Neuron (in vitro differentiated cells): ENCODE results near the gene COL13A1.

Experiments used
- H2AFZ ChIP-seq: one replicate; pipeline ENCODE4 v1.6.1; 2013; ENCODE audit warnings: low read depth, mild to moderate bottlenecking, inconsistent platforms, low read length, moderate library complexity
- H3K27me3 ChIP-seq: one replicate; pipeline ENCODE4 v1.6.1; 2013; ENCODE audit warnings: low read length; ENCODE audit not compliant: insufficient read depth
- H3K36me3 ChIP-seq: one replicate; pipeline ENCODE4 v1.6.1; 2013; ENCODE audit warnings: low read length; ENCODE audit not compliant: insufficient read depth
- H3K4me1 ChIP-seq: one replicate; pipeline ENCODE4 v1.6.1; 2013; ENCODE audit warnings: low read length; ENCODE audit not compliant: insufficient read depth
- H3K4me3 ChIP-seq: 2 replicates; pipeline ENCODE4 v1.5.1; 2013; ENCODE audit warnings: mild to moderate bottlenecking, low read length, moderate library complexity
- H3K9me3 ChIP-seq: one replicate; pipeline ENCODE4 v1.6.1; 2013; ENCODE audit warnings: low read length

Gene COL13A1

DNA sequence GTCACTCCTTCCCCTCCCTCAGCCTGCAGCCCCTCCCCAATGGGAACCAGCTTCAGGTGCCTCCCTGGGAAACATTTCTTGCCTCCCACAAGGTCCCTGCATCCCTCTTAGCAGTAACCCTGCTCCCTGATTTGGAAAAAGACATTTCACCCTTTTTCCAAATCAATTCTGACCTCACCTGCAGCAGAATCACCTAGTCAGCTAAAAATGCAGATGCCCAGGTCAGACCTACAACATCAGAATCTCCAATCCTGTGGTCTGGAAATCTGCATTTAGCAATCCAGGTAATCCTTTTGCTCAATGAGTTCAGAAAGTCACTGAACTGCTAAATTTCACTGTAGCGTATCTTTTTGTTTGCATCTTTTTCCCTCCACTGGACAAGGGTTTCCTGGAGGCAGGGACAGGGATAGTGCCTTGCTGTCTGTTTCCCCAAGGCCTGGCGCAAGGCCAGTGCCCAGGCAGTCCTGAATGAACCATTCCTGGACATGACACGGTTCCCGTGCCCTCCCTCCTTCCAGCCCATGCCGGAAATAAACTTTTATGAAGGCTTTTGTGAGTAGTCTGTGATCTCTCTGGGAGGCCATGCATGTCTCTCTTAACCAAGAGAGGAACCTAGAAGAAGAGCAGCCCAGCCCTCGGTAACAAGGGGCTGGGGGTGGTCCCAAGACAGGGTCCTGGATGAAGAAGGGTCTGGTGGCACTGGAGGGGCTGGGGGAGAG, 44.0 kb downstream of the COL13A1 start:
- Histone ChIP-seq H3K4me3 (no peak overlapping the region), H3K4me1 (peaks cover 28% of the 10 kb centered on the region)

DNA sequence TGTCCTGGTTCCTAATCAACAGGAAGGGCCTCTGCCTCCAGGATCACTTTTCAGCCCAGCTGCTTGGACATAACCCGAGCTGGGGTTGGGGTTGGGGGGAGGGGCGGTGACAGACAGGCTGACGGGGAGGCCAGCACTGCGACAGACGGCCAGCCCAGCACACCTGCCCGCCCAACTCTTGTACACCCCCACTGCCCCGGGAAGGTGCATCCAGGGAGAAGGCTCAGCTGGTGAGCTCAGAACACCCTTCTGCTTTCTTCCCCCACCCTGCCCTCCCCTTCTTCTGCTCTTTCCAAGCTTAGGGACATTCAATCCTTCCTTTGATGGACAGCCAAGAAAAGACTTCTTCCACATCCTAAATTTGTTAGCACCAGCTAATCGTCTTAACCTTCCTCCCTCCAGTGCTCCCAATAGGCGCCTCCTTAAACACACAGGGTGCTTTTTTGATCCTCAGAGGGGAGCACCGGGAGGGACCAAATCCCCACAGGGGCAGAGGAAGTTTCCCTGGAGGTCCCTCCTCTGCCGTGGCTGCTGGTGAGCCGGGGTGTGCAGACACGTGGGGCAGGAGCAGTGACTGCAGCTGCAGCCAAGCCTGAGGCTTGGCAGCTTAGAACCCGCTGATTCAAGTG, 44.7 kb downstream of the COL13A1 start:
- H3K4me1 ChIP-seq = peaks cover 28% of the 10 kb centered on the region
- peaks cover 7% of the 10 kb centered on the region for H3K27me3 ChIP-seq
- no peaks in the 10 kb centered on the region for H3K36me3 ChIP-seq
- no peaks in the 10 kb centered on the region for H3K9me3 ChIP-seq
- no peak overlapping the region for H2AFZ ChIP-seq
- H3K4me3 ChIP-seq = no peak overlapping the region

More for the DNA sequence above, 44.0 kb downstream of the COL13A1 start:
- Histone ChIP-seq H3K9me3 (no peaks in the 10 kb centered on the region), H3K27me3 (peaks cover 9% of the 10 kb centered on the region), H3K36me3 (no peaks in the 10 kb centered on the region), H2AFZ (no peak overlapping the region)

DNA sequence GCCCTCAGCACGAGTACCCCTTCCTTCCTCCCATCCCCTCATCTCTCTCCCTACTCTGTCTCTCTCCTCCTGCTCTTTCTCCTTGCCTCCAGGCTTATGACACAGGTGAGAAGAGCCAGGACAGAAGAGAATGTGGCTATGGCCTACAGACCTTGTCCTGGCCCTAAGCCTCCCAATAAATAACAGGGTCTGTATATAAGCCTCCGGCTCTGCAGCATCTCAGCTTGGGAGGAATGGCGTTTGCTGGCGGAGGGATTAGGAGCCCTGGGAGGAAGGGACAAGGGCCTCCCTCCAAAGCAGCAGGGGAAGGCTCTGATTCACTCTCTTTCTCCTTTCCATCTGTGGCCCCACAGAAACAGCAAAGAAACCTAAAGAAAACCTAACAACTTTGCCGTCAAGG, 45.8 kb downstream of the COL13A1 start:
- Histone ChIP-seq H2AFZ (no peak overlapping the region), H3K27me3 (peaks cover 4% of the 10 kb centered on the region), H3K4me3 (no peak overlapping the region), H3K36me3 (no peaks in the 10 kb centered on the region), H3K9me3 (no peaks in the 10 kb centered on the region), H3K4me1 (peaks cover 28% of the 10 kb centered on the region)

DNA sequence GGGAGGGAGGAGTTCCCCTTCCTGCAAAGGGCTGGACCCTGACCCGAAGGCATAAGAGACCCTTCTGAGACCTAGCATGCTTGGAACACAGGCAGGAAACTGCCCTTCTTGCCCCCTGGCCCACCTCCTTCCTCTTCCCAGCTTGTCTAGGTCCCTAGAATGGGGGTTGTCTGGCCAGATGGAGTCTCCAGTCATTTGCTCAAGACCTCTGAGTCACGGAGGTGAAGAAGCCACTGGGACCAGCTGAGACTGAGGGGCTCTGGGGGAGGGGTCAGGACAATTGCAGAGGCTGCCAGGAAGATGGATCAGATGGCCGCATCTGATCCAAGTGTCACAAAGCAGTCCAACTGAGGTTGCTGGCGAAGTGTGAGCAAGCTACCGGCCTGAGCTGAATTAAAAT, 46.2 kb downstream of the COL13A1 start:
- Histone ChIP-seq H2AFZ (no peak overlapping the region), H3K4me3 (no peak overlapping the region), H3K9me3 (no peaks in the 10 kb centered on the region), H3K27me3 (peaks cover 4% of the 10 kb centered on the region), H3K4me1 (peaks cover 28% of the 10 kb centered on the region), H3K36me3 (no peaks in the 10 kb centered on the region)

DNA sequence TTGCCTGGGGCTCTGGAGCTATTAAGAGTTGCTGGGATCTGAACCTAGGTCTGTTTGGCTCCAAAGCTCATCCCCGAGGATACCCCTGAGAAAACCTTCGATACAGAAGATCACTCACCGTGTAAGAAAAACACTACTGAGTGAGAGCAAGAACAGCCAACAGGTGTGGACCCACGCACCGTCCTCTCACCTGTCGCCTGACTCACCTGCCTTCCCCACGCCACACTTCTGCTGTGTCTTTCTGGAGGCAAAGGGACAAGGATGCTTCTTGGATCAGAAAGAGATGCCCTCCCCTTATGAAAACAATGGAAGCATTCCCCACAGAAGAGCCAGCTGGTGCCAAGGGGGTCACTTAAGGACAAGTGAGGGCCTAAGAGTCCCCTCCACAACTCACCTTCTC, 46.7 kb downstream of the COL13A1 start:
- Histone ChIP-seq H3K36me3 (no peaks in the 10 kb centered on the region), H3K9me3 (no peaks in the 10 kb centered on the region), H3K4me3 (no peak overlapping the region), H3K4me1 (peaks cover 28% of the 10 kb centered on the region), H3K27me3 (peaks cover 4% of the 10 kb centered on the region), H2AFZ (no peak overlapping the region)

DNA sequence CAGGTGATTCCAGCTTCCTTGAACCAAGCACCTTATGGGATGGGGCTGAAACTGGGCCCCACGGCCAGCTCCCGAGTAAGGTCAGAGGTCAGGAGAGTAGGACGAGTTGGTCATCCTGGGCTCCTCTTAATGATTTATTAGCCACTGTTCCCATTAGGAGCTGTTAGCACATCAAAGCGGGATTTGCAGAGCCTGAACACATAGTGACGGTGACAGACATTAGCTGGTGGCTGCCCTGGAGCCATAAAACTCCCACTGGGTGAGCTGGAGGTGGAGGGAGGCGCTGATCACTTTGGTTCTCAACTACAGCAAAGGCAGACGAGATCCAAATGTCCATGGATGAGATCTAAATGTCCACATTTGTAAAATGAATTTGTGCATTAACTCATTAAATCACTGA, 48.1 kb downstream of the COL13A1 start:
- no peaks in the 10 kb centered on the region for H3K36me3 ChIP-seq
- H3K27me3 ChIP-seq = peaks cover 4% of the 10 kb centered on the region
- H3K4me1 ChIP-seq = peaks cover 28% of the 10 kb centered on the region
- H3K4me3 ChIP-seq = no peak overlapping the region
- no peak overlapping the region for H2AFZ ChIP-seq
- no peaks in the 10 kb centered on the region for H3K9me3 ChIP-seq

DNA sequence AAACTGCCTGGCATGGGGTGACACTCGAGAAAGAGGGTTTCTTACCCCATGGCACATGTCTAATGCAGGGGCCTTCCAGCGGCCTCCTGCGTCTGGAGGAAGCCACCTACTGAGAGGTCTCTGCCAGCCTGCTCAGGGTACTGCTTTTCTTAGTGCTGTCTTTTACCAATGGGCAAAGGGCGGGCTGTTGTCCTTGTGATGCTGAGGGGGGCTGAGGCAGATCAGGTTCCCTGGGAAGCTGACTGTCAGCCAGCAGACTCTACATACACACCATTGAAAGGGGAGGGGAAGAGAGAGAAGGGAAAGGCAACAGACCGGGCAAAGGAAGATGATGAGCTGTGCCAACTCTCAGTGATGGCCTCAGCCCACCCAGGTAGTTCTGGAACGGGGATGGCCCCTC, 48.7 kb downstream of the COL13A1 start:
- H3K27me3 ChIP-seq = peaks cover 3% of the 10 kb centered on the region
- no peaks in the 10 kb centered on the region for H3K36me3 ChIP-seq
- H2AFZ ChIP-seq = no peak overlapping the region
- peaks cover 28% of the 10 kb centered on the region for H3K4me1 ChIP-seq
- H3K4me3 ChIP-seq = no peak overlapping the region
- no peaks in the 10 kb centered on the region for H3K9me3 ChIP-seq

DNA sequence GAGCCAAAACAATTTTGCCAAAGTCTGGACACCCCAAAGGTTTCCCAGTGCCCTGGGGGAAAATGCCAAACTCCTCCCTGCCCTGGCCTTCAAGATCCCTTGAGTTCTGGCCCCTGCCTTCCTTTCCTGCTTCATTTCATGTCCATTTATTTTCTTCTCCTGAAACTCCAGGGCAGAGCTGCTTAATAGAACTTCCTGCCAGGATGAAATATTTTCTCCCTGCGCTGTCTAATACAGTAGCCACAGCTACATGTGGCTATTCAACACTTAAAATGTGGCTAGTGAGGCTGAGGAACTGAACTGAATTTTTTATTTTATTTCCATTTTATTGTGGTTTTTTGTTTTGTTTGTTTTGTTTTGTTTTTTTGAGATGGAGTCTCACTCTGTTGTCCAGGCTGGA, 49.6 kb downstream of the COL13A1 start:
- Histone ChIP-seq H2AFZ (no peak overlapping the region), H3K36me3 (no peaks in the 10 kb centered on the region), H3K4me3 (no peak overlapping the region), H3K27me3 (no peaks in the 10 kb centered on the region), H3K4me1 (peaks cover 21% of the 10 kb centered on the region), H3K9me3 (no peaks in the 10 kb centered on the region)

DNA sequence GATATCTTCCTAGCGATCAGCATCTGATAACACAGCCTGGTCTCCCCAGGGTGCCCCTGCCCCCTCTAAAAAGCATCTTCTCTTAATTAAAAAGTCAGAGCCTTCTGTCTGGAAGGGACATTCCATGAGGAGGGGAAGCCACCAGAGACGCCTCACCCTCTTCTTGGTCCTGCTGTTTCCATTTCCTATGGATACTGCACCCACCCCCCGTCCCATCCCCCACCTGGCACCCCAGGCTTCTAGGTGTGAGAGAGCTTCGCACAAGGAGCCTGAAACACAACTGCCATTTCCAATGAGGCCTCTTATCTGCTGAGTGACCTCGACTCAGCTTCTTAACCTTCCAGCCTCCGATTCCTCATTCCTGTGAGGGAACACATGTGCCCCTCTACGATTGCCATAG, 51.4 kb downstream of the COL13A1 start:
- no peak overlapping the region for H3K4me3 ChIP-seq
- no peaks in the 10 kb centered on the region for H3K27me3 ChIP-seq
- no peaks in the 10 kb centered on the region for H3K9me3 ChIP-seq
- H2AFZ ChIP-seq = no peak overlapping the region
- peaks cover 9% of the 10 kb centered on the region for H3K4me1 ChIP-seq
- no peaks in the 10 kb centered on the region for H3K36me3 ChIP-seq

DNA sequence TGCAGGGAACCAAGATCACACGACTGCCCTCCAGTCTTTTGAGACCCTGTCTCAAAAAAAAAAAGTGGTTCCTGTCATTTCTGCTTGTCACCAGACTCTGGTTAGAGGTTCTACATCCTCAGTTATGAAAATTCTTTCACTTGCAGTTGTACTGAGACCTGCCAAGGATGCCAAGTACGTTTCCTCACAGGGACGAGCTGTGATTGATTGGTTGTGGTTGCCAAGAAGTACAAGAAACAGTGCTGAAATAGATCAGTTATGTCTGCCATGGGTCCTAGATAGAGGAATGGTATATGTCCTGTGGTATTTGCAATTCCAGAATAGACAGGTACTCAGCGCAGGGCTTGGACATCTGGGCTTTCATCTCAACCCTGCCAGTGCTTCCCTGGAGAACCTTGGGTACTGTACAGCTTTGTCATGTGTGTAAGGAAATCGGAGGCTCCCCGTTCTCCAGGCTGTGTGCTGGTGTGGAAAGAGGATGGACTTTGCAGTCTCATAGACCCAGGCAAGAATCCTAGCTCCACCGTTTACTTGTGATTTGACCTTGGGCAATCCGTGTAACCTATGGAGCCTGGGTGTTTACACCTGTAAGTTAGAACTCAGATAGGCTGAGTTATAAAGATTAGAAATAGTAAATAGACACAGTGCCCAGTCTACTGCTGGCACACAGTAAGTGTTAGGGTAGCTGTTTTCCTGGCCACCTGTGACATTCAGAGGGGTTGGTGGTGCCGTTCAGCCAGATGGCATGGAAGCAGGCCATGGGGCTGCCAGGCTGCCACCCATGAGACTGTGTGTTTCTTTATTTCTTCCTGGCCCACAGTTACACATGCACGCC, 53.0 kb downstream of the COL13A1 start:
- peaks cover 6% of the 10 kb centered on the region for H3K4me1 ChIP-seq
- H3K27me3 ChIP-seq = no peaks in the 10 kb centered on the region
- H3K4me3 ChIP-seq = no peak overlapping the region
- no peaks in the 10 kb centered on the region for H3K9me3 ChIP-seq
- no peak overlapping the region for H2AFZ ChIP-seq
- no peaks in the 10 kb centered on the region for H3K36me3 ChIP-seq

DNA sequence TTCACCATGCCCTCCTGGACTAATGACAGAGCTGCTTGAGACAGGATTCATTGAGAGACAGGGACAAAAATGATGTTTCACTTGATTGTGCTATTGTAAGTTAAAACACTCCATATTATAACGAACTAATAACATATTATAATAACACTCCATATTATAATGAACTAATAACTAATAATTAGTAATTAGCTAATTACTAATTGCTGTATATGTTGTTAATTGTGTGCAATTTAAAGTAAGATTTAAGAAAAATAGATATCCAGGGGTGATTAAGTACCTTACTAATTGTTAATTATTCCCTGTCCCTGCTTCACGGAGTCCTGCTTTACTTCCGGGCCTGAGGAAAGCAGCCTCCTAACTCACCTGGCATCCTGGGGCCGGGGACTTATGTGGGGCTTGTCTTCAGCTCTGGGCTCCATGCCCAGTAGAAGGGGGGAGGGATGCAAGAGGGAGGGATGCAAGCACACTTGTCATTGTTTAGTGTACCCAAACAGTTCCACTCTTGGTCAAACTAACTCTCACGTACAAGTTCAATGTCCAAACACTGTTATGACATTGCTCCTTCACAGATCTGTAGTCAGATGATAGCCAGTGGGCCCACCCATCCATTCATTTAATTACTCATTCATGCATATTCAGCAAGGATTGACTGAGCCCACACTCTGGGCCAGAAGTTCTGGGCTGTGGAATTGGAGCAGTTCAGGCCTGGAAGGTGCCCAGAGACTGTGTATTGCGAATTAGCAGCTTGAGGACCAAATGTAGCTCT, 53.8 kb downstream of the COL13A1 start:
- Histone ChIP-seq H3K36me3 (no peaks in the 10 kb centered on the region), H3K4me3 (no peak overlapping the region), H3K4me1 (peaks cover 11% of the 10 kb centered on the region), H2AFZ (no peak overlapping the region), H3K9me3 (no peaks in the 10 kb centered on the region), H3K27me3 (no peaks in the 10 kb centered on the region)

DNA sequence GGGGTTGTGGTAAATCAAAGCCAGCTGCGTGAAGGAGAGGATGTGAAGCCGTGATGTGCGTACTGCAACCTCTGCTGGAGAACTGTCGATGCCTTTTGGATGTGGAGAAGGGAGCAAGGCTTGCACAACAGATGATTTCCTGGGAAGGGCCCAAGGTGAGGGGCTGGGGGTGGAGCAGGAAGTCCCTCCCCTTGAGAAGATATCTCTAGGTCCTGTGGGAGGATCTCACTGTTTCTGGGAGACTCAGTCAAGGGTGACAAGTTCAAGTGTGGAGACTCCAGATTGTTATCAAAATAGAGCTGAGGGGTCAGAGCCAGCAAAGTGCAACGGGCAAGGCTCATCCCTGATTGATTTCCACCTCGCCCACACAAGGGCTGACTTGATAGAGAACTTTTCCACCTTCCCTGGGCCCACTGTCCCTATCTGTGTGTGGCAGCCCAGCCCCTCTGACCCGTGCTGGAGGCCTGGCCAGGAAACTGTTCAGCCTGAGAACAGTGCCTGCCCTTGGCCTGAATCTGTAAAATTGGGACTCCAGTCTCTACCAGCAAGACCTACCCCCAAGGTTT, 55.0 kb downstream of the COL13A1 start:
- Histone ChIP-seq H3K27me3 (no peaks in the 10 kb centered on the region), H3K4me3 (no peak overlapping the region), H3K9me3 (no peaks in the 10 kb centered on the region), H3K4me1 (peaks cover 11% of the 10 kb centered on the region), H3K36me3 (no peaks in the 10 kb centered on the region), H2AFZ (no peak overlapping the region)
